Thymus (tissue), 11 donors: ENCODE results near the gene CHD9. TPM values are rescaled to one million over a fixed set of nuclear protein-coding genes. Genes with fewer than 3 reads are reported as not detected.

Experiments used
- DNase-seq, 9 donors: peaks; one replicate each; pipeline ENCODE4 v3.0.0-alpha.2; 2013; ENCODE audit warnings: low spot score in 9 of 9, low read depth in 6 of 9, missing footprints in 1 of 9
- H3K27ac ChIP-seq, 2 donors: one replicate each; pipeline ENCODE4 v1.5.1; 2013; ENCODE audit warnings: control low read depth in 1 of 2, low read depth in 1 of 2, low read length in 1 of 2, mild to moderate bottlenecking in 1 of 2, moderate library complexity in 1 of 2
- H3K27me3 ChIP-seq, 2 donors: one replicate each; pipeline ENCODE4 v1.5.1; 2013; ENCODE audit warnings: low read length in 1 of 2; ENCODE audit not compliant: control insufficient read depth in 2 of 2, insufficient read depth in 1 of 2
- H3K36me3 ChIP-seq, 2 donors: one replicate each; pipeline ENCODE4 v1.5.1; 2013; ENCODE audit warnings: low read length in 1 of 2, mild to moderate bottlenecking in 1 of 2, moderate library complexity in 1 of 2; ENCODE audit not compliant: control insufficient read depth in 2 of 2, insufficient read depth in 2 of 2
- H3K4me1 ChIP-seq, 2 donors: one replicate each; pipeline ENCODE4 v1.5.1; 2013; ENCODE audit warnings: low read length in 2 of 2; ENCODE audit not compliant: control insufficient read depth in 2 of 2, insufficient read depth in 2 of 2
- H3K4me3 ChIP-seq, 2 donors: one replicate each; pipeline ENCODE4 v1.5.1; 2013; ENCODE audit warnings: low read length in 2 of 2, control low read depth in 1 of 2, mild to moderate bottlenecking in 1 of 2
- H3K9me3 ChIP-seq, 2 donors: one replicate each; pipeline ENCODE4 v1.5.1; 2013; ENCODE audit warnings: low read length in 1 of 2, mild to moderate bottlenecking in 1 of 2; ENCODE audit not compliant: control insufficient read depth in 2 of 2, insufficient read depth in 1 of 2
- WGBS: extraction: QIAGEN DNeasy Blood & Tissue Kit; methylation state at CpG from one replicate; pipeline ENCODE4 v1.1.7; 2013; 5-methylcytosine and 5-hydroxymethylcytosine counted together
- polyA plus RNA-seq: library from polyadenylated mRNA; stranded (reverse); fragments of 200-250 nt; gene quantifications from one replicate; pipeline ENCODE4 v1.2.3, GENCODE V29; 2013
- total RNA-seq: library from RNA; stranded (reverse); fragments of 120-200 nt; gene quantifications from one replicate; pipeline ENCODE4 v1.2.4, GENCODE V29; 2013
- donor health status: healthy.

The CHD9 gene
- total and polyA plus RNA-seq, 2 donors = 15.3 to 43.7 TPM

- no peak for DNase-seq
- WGBS = 49% methylated on average over 5 of the region's 5 CpGs
- Histone ChIP-seq H3K4me3 (no peak overlapping the region), H3K27me3 (peaks cover 8 to 20% of the 10 kb centered on the region in 2 donors), H3K36me3 (no peaks in the 10 kb centered on the region), H3K9me3 (peaks cover 2 to 6% of the 10 kb centered on the region in 2 donors), H3K4me1 (peaks cover 3 to 6% of the 10 kb centered on the region in 2 donors), H3K27ac (no peak overlapping the region)
Measured at GRCh38 chr16:53378138-53378537, 323.3 kb downstream of the CHD9 start.

Other genes starting within 250 kb of the CHD9 start
- 0.42 TPM for gene CHD9NB, start 2.1 kb upstream of the CHD9 start, total RNA-seq
- 0.84 TPM for gene CHD9NB, start 2.1 kb upstream of the CHD9 start, polyA plus RNA-seq